HK-2 (cell line): ENCODE measurements around the gene ZIC4.

Experiments
- DNase-seq: peaks from one replicate; pipeline ENCODE4 v3.0.0-alpha.2; 2018; ENCODE audit not compliant: unreplicated experiment

ZIC4 gene

DNA sequence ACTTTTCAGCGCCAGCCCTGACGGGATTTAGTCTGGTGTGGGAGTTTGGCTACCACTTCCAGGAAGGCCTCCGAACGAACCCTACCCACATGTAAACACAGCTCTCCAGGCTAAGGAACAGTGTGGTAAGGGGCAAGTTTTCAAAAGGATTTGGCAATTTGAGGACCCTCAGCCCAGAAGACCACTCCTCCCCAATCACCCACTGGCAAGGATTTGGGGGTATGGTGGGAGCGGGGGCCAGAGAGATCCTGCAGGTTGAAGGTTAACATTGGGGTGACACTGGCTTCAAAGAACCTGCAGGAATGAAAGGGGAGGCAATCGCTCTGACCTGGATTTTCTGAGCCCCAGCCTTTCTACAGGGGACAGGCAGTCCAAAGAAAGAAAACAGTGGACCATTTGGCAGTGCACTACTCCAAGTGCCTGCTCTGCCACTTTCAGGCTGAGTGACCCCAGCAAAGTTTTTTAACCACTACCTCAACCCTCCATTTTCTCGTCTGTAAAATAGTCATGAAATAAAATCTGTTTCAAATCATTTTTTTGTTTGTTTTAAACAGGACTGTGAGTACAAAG lies 34.5 kb downstream of the ZIC4 start:
- no peak for DNase-seq

DNA sequence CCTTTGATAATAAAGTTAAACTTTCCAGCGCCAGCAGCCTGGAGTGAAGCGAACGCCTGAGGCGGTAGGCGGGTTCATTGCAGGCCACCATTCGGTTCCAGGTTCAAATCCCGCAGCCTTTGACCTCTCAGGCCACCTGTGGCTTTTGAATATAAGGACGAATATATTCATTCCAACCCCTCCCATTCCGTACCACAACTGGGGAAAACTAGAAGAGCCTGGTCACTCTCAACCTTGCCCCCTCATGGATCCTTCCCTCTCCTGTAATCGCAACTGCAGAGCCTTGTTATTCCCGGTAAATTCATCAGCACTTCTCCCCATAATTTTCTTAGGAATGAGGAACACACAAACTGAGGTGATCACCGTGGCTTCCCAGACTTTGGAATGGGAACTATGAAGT lies 35.2 kb downstream of the ZIC4 start:
- DNase-seq: no peak

DNA sequence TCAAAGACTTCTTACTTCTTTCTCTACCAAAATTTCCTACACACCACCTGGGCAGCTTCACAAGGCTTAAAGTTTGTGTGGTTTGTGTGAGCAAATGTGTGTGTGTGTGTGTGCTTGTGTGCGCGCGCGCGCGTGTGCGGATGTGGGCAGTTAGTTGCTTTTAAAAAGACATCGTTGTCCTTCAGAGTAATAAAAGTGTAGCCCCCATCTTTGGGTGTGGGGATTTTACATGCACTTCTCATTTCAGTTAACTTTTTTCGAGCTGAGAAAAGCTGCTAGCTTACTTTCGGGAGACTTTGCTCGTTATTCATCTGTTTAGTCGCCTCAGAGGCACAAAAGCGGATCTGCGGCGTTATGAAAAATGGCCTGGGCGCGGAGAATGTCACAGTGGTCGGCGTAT lies 36.0 kb downstream of the ZIC4 start:
- DNase-seq: no peak

DNA sequence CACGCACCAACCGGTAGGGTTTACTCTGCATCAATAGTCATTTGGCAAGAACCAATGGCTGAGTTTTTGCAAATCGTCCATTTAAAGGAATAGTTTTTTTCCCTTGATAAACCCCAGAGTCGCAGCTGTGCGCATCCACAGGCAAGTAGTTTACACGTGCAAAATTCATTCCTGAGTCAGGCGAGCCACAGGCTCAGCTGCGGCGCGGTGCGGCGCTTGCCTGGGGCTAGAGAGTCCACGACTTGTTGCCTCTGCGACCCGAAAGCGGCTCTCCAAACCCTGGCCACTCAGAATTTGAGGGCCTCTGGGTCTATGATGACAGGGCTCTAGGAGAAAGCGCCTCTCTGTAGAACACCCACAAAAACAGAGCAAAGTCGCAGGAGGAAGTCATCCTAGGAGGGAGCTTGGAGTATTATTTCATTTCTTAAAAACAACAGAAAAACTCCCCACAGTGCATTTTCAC lies 36.7 kb downstream of the ZIC4 start:
- no peak for DNase-seq

DNA sequence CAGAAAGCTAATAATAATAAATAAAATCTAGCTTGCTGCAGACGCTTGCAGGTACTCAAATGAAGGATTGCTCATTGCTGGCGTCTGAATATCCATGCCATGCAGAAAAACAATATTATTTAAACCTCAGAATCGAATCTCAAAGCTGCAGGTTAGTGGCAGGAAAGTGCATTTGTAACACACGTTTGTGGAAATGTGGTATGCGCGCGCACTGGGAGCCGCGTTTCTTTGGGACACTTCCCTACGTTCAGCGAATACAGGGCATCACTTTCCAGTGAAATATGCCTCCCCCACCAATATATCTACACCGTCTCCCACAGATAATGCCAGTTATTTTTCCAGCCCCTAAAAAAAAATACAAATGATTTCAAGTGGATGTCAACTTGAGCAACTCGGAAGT lies 37.1 kb downstream of the ZIC4 start:
- DNase-seq: no peak

DNA sequence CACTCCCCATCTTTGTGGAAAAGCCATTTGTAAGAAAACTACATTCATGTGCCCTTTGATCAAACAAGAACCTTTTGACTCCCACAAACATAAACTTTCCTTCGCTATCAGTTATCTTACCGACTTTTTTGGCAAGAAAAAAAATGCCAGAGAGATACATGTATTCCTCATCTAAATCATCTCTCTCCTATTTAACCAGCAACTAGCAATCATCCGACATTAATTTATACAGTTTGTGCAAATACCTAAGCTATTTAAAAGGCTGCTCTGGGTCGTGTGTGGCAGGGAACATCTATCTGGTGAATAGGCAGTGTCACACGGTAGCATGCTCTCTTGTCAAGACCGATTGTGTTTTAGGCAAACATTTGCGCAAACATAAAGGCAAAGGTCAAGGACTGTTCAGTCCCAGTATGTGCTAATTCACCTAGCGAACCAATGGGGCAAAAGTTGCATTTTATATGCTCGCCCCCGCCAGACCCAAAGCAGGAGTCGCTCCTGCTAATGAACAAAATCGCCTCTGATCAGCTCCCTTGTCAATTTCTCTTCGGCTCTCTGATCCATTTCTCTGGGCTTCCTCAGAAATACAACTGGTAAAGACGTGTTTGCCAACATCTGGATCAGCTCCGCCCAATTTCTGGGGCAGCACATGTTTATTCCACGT lies 37.7 kb downstream of the ZIC4 start:
- no peak for DNase-seq

DNA sequence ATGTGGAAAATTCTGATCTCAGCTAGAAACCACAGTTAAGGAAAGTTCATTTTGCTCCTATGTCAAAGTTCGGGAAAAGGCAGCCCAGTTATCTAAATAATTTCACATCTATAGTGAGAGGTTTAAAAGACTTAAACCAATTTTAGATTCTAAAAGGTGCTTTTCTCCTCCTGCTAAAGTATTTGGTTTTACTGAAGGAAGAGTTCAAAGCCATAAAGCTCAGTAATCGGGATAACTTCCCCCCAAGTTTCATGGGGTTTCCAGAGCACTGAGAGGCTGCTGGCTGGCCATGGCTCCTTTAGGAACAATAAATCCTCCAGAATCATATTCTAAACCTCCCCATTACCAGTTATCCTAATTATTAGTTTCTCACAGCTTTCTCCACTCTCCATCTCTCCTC lies 38.2 kb downstream of the ZIC4 start:
- no peak for DNase-seq

DNA sequence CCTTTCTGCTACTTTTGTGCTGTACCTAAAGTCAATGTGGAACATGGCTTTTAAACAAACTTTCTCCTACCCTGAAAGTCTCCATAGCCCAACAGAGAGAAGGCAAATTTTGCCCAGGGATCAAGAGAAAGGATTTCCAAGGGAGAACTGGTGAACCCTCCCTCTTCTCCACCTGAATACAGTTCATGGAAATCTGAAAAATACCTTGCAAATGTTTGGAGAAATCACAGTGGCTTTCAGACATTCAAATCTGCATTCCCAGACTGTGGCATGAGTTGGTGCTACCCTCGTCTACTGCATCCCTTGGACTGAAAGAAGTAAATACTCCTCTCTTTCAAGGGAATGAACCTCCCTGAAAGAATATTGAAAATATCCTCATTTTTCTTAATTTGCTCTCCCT lies 38.7 kb downstream of the ZIC4 start:
- DNase-seq: no peak

DNA sequence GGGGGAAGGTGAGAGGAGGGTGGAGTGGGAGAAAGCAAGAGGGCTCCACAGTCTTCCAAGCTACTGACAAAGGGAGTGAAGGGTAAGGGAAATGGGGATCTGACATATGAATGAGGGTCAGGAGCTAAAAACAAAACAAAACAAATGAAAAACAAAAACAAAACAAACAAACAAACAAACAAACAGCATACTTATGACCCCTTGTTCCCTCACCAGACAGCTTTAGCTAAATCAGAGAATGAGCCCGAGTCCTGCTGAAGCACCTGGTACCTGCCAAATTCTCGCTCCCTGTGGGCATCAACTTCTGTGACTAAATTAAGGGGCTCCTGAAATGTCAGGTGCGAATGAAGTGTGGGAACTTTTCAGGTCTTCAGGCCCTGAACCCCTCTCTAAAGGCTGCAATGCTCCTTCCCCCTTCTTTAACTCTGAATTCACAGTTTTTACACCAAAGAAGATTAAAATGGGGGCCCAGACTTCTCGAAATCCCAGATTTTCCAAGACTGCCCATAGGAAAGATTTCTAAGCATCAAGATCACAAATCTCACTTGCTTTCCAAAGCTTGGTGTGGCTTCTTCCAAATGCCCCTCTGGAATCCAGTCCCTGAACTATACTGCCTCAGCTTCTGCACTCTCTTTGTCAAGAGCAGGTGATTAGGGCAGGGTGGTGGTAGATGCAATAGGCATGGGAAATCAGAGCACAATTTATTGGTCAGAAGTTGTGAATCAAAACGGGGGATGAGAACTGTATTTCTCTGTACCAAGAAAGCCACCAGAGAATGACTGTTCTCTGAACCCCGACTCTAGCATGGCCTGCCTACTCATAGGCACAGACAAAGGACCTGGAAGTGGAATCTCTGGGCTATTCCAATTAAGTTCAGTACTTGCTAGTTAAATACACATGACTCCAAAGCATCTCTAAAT lies 40.9 kb downstream of the ZIC4 start:
- no peak for DNase-seq

DNA sequence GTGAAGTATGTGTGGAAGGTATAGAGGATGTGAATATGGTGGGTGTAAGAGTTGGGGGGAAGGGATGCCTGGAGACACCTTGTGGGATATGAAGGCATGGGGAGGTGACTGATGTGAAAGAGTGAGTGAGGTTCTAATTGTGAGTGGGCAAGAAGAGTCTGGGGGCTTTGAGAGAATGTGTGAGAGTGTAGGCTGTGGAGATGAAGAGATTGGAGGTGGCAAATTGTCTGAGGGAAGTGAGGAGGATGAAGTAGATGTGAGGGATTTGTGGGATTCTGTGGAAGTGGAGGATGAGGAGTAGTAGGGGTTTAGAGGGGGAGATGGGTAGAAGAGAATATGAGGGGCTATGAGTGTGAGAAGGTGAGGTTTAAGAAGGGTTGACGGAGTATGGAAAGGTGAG lies 41.6 kb downstream of the ZIC4 start:
- no peak for DNase-seq

DNA sequence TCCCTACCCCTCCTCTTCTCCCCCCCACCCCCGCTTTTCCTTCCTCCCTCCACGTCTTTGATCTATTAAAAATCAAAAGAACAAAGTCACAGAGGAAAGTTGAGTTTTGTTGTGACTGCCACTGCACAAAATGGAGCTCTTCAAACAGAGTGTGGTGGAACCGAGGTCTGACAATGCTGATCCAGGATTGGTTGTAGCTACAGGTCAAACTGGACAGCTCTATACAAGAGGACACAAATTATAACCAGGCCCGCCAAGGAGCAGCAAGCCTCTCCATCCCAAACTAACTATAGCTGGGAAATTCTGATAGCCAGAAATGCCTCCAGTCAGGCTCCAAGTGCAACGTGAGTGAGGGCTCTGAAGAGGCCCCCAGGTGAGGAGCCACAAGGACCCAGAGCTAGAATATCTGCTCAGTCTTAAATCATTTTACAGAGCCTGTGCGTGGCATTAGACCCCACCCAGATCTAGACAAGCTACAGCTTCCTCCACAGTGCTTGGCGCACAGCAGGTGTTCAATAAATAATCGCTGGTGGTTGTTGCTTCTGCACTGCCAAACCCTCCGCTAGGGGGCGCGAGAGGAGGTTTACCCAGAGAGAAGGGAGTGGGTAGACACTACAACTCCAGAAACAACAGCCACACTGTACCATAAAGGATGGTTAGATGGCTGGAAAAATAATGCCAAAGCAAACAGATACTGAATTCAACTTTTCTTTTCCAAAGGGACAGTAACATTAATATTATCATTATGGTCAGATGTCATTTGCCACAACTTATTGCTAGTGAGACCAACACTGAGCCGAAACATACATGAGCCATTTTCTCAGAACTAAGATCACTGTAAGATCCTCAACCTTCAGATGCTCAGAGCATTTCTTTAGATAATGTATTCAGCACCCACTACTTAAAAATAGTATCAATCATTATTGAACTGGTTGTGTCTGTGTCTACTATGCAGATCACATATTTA lies 44.6 kb downstream of the ZIC4 start:
- DNase-seq: peak; percentile 65

DNA sequence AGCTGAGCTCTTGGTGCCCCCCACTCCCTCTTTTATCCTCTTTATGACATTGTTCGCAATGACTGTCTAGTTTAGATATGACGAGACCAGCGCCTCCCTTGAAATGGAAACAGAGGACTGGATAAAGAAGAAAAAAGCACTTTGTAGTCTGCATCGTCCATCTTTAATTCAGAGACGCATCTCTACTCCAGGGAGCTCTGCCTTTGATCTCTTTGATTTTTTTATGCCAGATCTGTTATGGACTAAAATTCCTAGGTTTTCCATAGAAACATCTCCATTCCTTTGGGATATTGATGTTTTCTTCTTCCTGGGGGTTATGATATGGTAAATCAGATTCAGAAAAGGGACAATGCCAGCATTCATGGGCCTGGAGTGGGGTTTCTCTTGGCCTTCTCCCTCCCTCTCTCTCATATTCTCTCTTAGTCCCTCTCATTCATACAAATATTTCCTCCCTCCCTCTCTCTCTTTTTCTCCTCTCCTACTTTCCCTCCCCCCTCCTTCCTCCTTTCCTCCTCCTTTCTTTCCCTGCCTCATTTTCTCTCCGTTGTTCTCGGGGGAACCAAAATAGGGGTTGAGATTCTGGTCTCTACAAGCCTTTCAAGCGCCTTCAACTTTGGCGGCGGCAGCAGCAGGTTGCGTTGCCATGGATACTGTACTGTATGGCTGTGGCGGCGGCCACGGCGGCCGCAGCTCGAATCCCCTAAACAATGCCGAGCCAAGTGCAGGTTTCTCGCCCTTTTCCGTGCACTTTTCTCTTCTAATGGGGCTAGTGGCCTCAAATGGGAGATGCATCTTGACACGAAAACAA lies 45.5 kb downstream of the ZIC4 start:
- no peak for DNase-seq

DNA sequence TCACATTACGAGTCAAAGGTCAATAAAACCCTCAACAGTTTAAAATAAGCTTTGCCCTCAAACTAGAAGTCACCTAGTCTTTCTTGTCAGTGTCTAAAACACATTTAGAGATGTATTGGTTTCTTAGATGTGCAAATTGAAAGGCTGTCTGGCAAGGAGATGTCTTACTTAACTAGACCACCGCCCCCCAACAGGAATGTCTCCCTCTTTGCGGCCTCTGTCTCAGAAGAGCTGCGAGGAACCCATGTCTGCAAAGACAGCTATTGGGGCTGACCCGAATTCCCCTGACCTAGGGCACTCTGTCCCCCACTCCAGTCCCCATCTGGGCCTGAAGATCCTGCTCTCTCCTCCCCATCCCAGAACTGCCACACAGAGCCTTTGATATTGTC lies 46.3 kb downstream of the ZIC4 start:
- no peak for DNase-seq

DNA sequence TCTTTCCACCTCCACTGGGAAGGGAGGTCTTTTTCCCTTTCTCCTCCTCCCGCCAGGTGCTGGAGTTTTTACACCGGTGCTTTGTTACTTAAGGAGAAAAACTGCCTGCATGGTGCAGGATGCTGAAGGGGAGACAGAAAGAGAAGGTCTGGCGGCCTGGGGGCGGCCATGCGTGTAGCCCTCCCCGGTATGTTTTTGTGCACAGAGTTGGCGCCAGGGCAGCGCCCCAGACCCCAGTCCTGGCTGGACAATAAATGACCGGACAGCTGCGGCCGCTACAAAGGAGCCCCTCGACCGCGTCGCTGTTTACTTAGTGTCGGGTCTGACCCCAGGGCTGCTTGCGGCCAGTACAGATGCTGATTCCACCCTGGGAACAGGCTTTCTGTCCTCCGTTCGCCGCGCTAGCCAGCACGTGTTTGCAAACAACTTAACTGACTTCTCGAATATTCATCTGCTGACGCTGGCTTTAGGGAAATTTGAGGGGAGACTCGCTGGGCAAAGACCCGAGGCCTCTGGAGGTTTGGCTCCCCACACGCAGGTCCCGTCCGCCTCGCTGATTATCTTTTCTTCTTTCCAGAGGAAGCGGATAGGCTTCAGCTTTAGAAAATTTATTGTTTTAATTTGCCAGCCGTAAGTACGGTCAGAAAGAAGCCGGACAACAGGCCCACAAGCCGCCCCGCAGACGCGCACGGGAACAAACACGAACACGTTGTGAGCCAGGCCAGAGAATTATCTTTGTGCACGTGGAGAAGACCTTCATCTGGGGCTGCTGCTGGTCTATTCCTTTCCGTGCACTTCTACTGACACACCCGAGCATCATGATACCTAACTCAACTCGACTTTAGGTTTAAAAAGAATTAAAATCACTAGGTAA lies 46.9 kb downstream of the ZIC4 start:
- no peak for DNase-seq

DNA sequence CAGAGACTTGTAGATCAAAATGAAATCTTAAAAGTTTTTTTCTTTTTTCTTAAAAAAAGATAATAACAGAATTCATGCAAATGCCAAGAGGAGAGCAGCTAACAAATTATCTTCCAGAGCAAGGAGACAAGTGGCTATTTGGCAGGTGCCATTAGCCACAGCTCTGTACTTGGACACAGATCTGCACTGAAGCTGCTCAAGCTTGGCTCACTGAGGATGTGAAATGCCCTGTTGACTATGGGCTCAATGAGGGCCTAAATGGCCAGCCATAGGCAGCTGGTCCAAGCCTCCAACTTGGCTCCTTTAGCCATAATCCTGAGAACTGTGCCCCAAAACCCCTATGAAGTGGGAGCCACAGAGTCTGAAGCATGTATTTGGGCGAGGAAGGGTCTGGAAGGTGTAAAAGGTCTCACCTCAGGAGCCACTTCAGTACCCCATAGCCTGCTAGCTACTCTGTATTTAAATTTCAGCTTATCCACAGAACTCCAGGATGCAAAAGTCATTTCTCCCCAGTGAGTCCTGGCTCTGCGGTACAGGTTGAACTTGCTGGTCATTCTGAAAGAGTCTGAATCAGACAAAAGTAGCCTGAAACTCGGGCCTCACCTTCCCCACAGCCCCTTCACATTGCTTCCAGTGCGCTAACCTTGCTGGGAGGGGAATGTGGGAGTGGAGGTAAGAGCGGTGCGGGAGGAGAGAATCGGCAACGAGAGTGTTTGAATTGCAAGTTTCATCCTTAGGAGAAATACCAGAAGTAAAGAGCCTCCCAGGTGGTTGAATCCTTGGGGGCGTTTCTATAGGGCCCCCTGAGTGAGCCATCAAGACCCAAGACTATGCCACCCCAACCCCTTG lies 48.0 kb downstream of the ZIC4 start:
- DNase-seq: no peak

DNA sequence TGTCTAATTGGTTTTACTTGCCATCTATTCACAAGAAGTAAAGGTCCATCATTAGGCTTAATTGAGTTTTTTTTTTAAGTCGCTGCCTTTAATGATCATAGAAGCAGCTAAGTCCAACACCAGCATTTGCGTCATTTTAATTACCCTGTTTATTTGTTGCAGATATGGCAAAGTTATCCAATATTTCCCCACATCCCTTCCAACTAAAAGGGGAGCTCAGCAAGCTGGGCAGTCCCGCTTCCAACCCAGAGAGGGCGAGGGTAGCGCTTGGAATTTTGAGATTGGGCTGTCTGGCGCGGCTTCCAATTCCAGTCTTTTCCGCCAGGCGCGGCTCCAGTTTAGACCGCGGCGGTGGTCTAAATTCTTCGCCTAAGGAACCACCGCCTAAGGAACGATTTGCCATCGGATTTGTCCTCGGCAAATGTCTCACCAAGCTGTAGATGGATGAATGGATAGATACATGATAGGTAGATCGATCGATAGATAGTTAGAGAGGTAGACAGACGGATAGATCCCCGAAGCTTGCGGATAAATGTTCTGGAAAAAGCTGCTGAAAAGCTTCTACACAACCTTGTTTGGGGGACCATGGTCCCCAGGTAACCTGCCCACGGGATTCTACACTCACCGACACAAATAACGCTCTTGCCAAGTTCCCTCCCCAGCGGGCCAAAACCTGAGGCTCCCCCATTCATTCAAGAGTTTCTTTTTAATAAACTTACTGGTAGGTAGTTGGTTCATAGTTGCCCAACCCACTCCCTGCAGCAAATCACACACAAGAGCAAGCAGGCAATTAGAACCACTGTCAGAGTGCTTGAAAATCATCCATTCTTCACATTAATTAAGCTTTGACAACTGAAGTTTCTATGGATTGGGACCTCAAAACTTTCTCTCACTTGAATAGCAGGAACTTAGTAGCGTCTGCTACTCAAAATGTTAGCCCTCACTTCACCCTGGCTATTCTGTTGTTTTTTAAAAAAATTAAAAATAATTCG lies 49.1 kb downstream of the ZIC4 start:
- DNase-seq: no peak

DNA sequence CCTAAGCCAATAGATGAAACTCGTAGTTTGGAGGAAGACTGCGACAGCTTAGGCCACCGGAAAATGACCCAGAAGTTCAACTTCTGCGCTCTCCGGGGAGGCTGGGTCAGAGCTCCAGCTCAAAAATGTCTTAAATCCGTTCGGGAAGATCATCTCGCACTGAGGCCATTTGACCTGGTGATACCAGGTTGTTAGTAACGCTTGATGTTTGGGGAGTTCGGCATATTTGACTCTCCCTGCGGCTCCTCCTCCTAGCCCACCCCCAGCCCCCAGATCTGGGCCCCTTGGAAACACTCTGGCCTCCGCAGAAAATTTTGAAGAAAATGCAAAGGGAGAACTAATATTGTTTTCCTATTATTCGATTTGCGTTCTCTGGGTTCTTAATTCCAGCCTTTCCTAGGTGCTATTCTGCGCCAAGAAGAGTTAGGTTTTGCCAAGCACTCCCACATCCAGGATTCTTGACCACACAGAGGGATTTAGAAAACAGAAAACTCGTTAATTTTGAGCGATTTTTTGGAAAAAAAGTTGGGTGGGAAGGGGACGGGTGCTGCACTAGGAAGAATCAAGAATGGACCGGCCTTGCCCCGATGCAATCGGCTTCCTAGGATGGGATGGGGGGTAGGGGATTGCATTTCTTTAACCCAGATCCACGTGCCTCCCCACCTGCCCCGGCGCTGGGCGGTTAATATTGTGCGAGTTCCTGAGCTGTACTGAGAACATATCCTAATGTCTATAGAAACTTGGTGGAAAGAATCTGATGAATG lies 50.0 kb downstream of the ZIC4 start:
- DNase-seq: no peak
